ENCODE results near the gene NTN1. TPM values are rescaled to one million over a fixed set of nuclear protein-coding genes. Genes with fewer than 3 reads are reported as not detected.

The NTN1 gene
- total RNA-seq, 5 donors from 2014 or later (not counting 1 experiment from before 2014, with no cell fraction given): 0.07 to 0.15 (median 0.12) TPM; not detected in 1

GRCh38 chr17:9028988-9029570, 7.8 kb downstream of the NTN1 start:
- WGBS (ENCODE audit: insufficient coverage): 91% methylated on average over 12 of the region's 13 CpGs
- no peaks in the 10 kb centered on the region for H3K9me3 Mint-ChIP-seq
- H3K36me3 Mint-ChIP-seq: no peaks in the 10 kb centered on the region
- H3K4me3 Mint-ChIP-seq: no peak overlapping the region
- Histone ChIP-seq H3K4me3 (ENCODE audit: control insufficient read depth in 1 of 2, extremely low read depth in 1 of 2, low read length in 1 of 2) (no peak overlapping the region), H3K27ac (ENCODE audit: low read length) (no peak overlapping the region), H3K27me3 (replicated peaks in 1 of 2; ENCODE audit: control insufficient read depth in 2 of 2, extremely low read depth in 1 of 2, insufficient read depth in 2 of 2, low read length in 1 of 2) (peaks cover 8 to 35% of the 10 kb centered on the region in 2 experiments), H3K4me1 (ENCODE audit: control insufficient read depth in 1 of 2, extremely low read depth in 1 of 2, insufficient read depth in 2 of 2, low read length in 2 of 2) (no peaks in the 10 kb centered on the region), H3K9me3 (no peaks in the 10 kb centered on the region), H3K36me3 (ENCODE audit: control insufficient read depth in 2 of 2, extremely low read depth in 1 of 2, insufficient read depth in 1 of 2, low read length in 1 of 2) (no peaks in the 10 kb centered on the region)
- POLR2A ChIA-PET: no interaction called here
- CTCF ChIA-PET: no interaction called here
- DNase-seq (no peak), ATAC-seq (replicated peaks in 1 of 4) (no peak)
- peaks cover 54 to 79% of the 10 kb centered on the region in 2 donors for H3K27me3 Mint-ChIP-seq
- H3K4me1 Mint-ChIP-seq: peaks cover 0 to 10% (median 5%) of the 10 kb centered on the region in 3 donors
- no peak overlapping the region for H3K27ac Mint-ChIP-seq

GRCh38 chr17:9032151-9032550, 10.8 kb downstream of the NTN1 start:
- no peaks in the 10 kb centered on the region for H3K36me3 Mint-ChIP-seq
- DNase-seq (no peak), ATAC-seq (replicated peaks in 1 of 4) (no peak)
- H3K27ac Mint-ChIP-seq: no peak overlapping the region
- peaks cover 0 to 27% of the 10 kb centered on the region in 2 experiments for H3K27me3 ChIP-seq (replicated peaks in 1 of 2; ENCODE audit: control insufficient read depth in 2 of 2, extremely low read depth in 1 of 2, insufficient read depth in 2 of 2, low read length in 1 of 2)
- ChIA-PET CTCF (no interaction called here), POLR2A (no interaction called here)
- peaks cover 0 to 3% (median 0%) of the 10 kb centered on the region in 3 donors for H3K9me3 Mint-ChIP-seq
- no peak overlapping the region for H3K4me3 ChIP-seq (ENCODE audit: control insufficient read depth in 1 of 2, extremely low read depth in 1 of 2, low read length in 1 of 2)
- WGBS (ENCODE audit: insufficient coverage): 72% methylated on average over 6 of the region's 9 CpGs
- H3K4me1 Mint-ChIP-seq: no peaks in the 10 kb centered on the region
- no peaks in the 10 kb centered on the region for H3K9me3 ChIP-seq
- H3K27me3 Mint-ChIP-seq: peaks cover 32 to 54% of the 10 kb centered on the region in 2 donors
- no peaks in the 10 kb centered on the region for H3K36me3 ChIP-seq (ENCODE audit: control insufficient read depth in 2 of 2, extremely low read depth in 1 of 2, insufficient read depth in 1 of 2, low read length in 1 of 2)
- H3K4me3 Mint-ChIP-seq: no peak overlapping the region
- no peaks in the 10 kb centered on the region for H3K4me1 ChIP-seq (ENCODE audit: control insufficient read depth in 1 of 2, extremely low read depth in 1 of 2, insufficient read depth in 2 of 2, low read length in 2 of 2)
- H3K27ac ChIP-seq (ENCODE audit: low read length): no peak overlapping the region

GRCh38 chr17:9032583-9032982, 11.3 kb downstream of the NTN1 start:
- ATAC-seq (replicated peaks in 1 of 4) (no peak), DNase-seq (no peak)
- ChIA-PET CTCF (no interaction called here), POLR2A (no interaction called here)
- Histone ChIP-seq H3K36me3 (ENCODE audit: control insufficient read depth in 2 of 2, extremely low read depth in 1 of 2, insufficient read depth in 1 of 2, low read length in 1 of 2) (no peaks in the 10 kb centered on the region), H3K27me3 (replicated peaks in 1 of 2; ENCODE audit: control insufficient read depth in 2 of 2, extremely low read depth in 1 of 2, insufficient read depth in 2 of 2, low read length in 1 of 2) (peaks cover 0 to 27% of the 10 kb centered on the region in 2 experiments), H3K9me3 (no peaks in the 10 kb centered on the region), H3K27ac (ENCODE audit: low read length) (no peak overlapping the region), H3K4me3 (ENCODE audit: control insufficient read depth in 1 of 2, extremely low read depth in 1 of 2, low read length in 1 of 2) (no peak overlapping the region), H3K4me1 (ENCODE audit: control insufficient read depth in 1 of 2, extremely low read depth in 1 of 2, insufficient read depth in 2 of 2, low read length in 2 of 2) (no peaks in the 10 kb centered on the region)
- H3K36me3 Mint-ChIP-seq: no peaks in the 10 kb centered on the region
- peaks cover 30 to 52% of the 10 kb centered on the region in 2 donors for H3K27me3 Mint-ChIP-seq
- H3K4me3 Mint-ChIP-seq: no peak overlapping the region
- no peaks in the 10 kb centered on the region for H3K4me1 Mint-ChIP-seq
- peaks cover 0 to 4% (median 0%) of the 10 kb centered on the region in 3 donors for H3K9me3 Mint-ChIP-seq
- no peak overlapping the region for H3K27ac Mint-ChIP-seq
- 76% methylated on average over 10 of the region's 10 CpGs for WGBS (ENCODE audit: insufficient coverage)

- ATAC-seq (replicated peaks in 1 of 4) (no peak), DNase-seq (no peak)
- no peaks in the 10 kb centered on the region for H3K9me3 ChIP-seq
- H3K9me3 Mint-ChIP-seq: peaks cover 4 to 9% (median 8%) of the 10 kb centered on the region in 3 donors
- no peak overlapping the region for H3K4me3 ChIP-seq (ENCODE audit: control insufficient read depth in 1 of 2, extremely low read depth in 1 of 2, low read length in 1 of 2)
- H3K27ac Mint-ChIP-seq: no peak overlapping the region
- no peak overlapping the region for H3K4me3 Mint-ChIP-seq
- no CpG with 5 or more reads among the region's 1 CpG for WGBS (ENCODE audit: insufficient coverage)
- ChIA-PET POLR2A (no interaction called here), CTCF (no interaction called here)
- peaks cover 0 to 15% of the 10 kb centered on the region in 2 experiments for H3K27me3 ChIP-seq (replicated peaks in 1 of 2; ENCODE audit: control insufficient read depth in 2 of 2, extremely low read depth in 1 of 2, insufficient read depth in 2 of 2, low read length in 1 of 2)
- H3K4me1 ChIP-seq (ENCODE audit: control insufficient read depth in 1 of 2, extremely low read depth in 1 of 2, insufficient read depth in 2 of 2, low read length in 2 of 2): no peaks in the 10 kb centered on the region
- H3K27ac ChIP-seq (ENCODE audit: low read length): no peak overlapping the region
- no peaks in the 10 kb centered on the region for H3K36me3 Mint-ChIP-seq
- peaks cover 17 to 31% of the 10 kb centered on the region in 2 donors for H3K27me3 Mint-ChIP-seq
- no peaks in the 10 kb centered on the region for H3K4me1 Mint-ChIP-seq
- no peaks in the 10 kb centered on the region for H3K36me3 ChIP-seq (ENCODE audit: control insufficient read depth in 2 of 2, extremely low read depth in 1 of 2, insufficient read depth in 1 of 2, low read length in 1 of 2)
These were observed 13.9 kb downstream of the NTN1 start for GRCh38 chr17:9035249-9035648.

GRCh38 chr17:9036336-9036735, 15.0 kb downstream of the NTN1 start:
- Mint-ChIP-seq H3K27me3 (peaks cover 18 to 24% of the 10 kb centered on the region in 2 donors), H3K9me3 (peaks cover 4 to 13% (median 9%) of the 10 kb centered on the region in 3 donors), H3K4me1 (no peaks in the 10 kb centered on the region), H3K27ac (no peak overlapping the region), H3K4me3 (no peak overlapping the region), H3K36me3 (no peaks in the 10 kb centered on the region)
- Histone ChIP-seq H3K27ac (ENCODE audit: low read length) (no peak overlapping the region), H3K4me1 (ENCODE audit: control insufficient read depth in 1 of 2, extremely low read depth in 1 of 2, insufficient read depth in 2 of 2, low read length in 2 of 2) (no peaks in the 10 kb centered on the region), H3K27me3 (replicated peaks in 1 of 2; ENCODE audit: control insufficient read depth in 2 of 2, extremely low read depth in 1 of 2, insufficient read depth in 2 of 2, low read length in 1 of 2) (peaks cover 0 to 13% of the 10 kb centered on the region in 2 experiments), H3K4me3 (ENCODE audit: control insufficient read depth in 1 of 2, extremely low read depth in 1 of 2, low read length in 1 of 2) (no peak overlapping the region), H3K36me3 (ENCODE audit: control insufficient read depth in 2 of 2, extremely low read depth in 1 of 2, insufficient read depth in 1 of 2, low read length in 1 of 2) (no peaks in the 10 kb centered on the region), H3K9me3 (peaks cover 2% of the 10 kb centered on the region)
- ChIA-PET POLR2A (no interaction called here), CTCF (no interaction called here)
- WGBS (ENCODE audit: insufficient coverage): 100% methylated on average over 1 of the region's 4 CpGs
- DNase-seq (no peak), ATAC-seq (replicated peaks in 1 of 4) (no peak)

GRCh38 chr17:9037736-9038135, 16.4 kb downstream of the NTN1 start:
- ChIA-PET CTCF (no interaction called here), POLR2A (no interaction called here)
- H3K9me3 Mint-ChIP-seq: peaks cover 4 to 13% (median 9%) of the 10 kb centered on the region in 3 donors

More at GRCh38 chr17:9037736-9038135, 16.4 kb downstream of the NTN1 start:
- DNase-seq (no peak), ATAC-seq (replicated peaks in 1 of 4) (no peak)
- peaks cover 0 to 8% of the 10 kb centered on the region in 2 experiments for H3K27me3 ChIP-seq (replicated peaks in 1 of 2; ENCODE audit: control insufficient read depth in 2 of 2, extremely low read depth in 1 of 2, insufficient read depth in 2 of 2, low read length in 1 of 2)
- 30% methylated on average over 2 of the region's 2 CpGs for WGBS (ENCODE audit: insufficient coverage)
- no peaks in the 10 kb centered on the region for H3K36me3 ChIP-seq (ENCODE audit: control insufficient read depth in 2 of 2, extremely low read depth in 1 of 2, insufficient read depth in 1 of 2, low read length in 1 of 2)
- H3K27ac ChIP-seq (ENCODE audit: low read length): no peak overlapping the region
- Mint-ChIP-seq H3K4me1 (no peaks in the 10 kb centered on the region), H3K27ac (no peak overlapping the region), H3K4me3 (no peak overlapping the region), H3K36me3 (no peaks in the 10 kb centered on the region), H3K27me3 (peaks cover 13 to 16% of the 10 kb centered on the region in 2 donors)
- H3K4me1 ChIP-seq (ENCODE audit: control insufficient read depth in 1 of 2, extremely low read depth in 1 of 2, insufficient read depth in 2 of 2, low read length in 2 of 2): no peaks in the 10 kb centered on the region
- no peak overlapping the region for H3K4me3 ChIP-seq (ENCODE audit: control insufficient read depth in 1 of 2, extremely low read depth in 1 of 2, low read length in 1 of 2)
- H3K9me3 ChIP-seq: peaks cover 2% of the 10 kb centered on the region

Data from T-cell (primary cell).